ENCODE results near the gene KCP.

Gene KCP

DNA sequence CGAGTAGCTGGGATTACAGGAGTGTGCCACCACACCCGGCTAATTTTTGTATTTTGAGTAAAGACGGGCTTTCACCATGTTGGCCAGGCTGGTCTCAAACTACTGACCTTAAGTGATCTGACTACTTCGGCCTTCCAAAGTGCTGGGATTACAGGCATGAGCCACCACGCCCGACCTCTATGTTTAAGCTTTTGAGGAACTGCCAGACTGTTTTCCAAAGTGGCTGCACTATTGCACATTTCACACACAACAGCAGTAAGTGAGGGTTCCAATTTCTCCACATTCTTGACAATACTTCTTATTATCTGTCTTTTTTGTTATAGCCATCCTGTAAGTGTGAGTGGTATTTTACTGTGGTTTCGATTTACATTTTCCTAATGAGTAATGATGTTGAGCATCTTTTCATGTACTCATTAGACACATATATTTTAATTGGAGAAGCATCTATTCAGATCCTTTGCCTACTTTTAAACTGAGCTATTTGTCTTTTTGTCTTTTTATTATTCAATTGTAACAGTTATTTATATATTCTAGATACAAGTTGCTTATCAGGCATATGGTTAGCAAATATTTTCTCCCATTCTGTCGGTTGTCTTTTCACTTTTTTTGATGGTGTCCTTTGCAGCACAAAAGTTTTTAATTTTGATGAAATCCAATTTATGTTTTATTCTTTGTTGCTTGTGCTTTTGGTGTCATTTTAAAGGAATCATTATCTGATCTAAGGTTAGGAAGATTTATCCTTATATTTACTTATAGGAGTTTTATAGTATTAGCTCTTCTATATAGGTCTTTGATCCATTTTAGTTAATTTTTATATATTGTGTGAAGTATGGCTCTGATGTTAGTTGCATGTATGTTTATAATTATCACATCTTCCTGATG, 14.4 kb upstream of the KCP start:
- no peak overlapping the region for H3K4me3 ChIP-seq (ENCODE audit: low read length)
- DNase-seq (ENCODE audit: low read depth): no peak
- TF ChIP-seq, protein P1, sequence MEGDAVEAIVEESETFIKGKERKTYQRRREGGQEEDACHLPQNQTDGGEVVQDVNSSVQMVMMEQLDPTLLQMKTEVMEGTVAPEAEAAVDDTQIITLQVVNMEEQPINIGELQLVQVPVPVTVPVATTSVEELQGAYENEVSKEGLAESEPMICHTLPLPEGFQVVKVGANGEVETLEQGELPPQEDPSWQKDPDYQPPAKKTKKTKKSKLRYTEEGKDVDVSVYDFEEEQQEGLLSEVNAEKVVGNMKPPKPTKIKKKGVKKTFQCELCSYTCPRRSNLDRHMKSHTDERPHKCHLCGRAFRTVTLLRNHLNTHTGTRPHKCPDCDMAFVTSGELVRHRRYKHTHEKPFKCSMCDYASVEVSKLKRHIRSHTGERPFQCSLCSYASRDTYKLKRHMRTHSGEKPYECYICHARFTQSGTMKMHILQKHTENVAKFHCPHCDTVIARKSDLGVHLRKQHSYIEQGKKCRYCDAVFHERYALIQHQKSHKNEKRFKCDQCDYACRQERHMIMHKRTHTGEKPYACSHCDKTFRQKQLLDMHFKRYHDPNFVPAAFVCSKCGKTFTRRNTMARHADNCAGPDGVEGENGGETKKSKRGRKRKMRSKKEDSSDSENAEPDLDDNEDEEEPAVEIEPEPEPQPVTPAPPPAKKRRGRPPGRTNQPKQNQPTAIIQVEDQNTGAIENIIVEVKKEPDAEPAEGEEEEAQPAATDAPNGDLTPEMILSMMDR (IDR thresholded peaks at IDR 0.05; ENCODE audit: insufficient read depth, low read depth, low read length, missing control alignments): no peak

DNA sequence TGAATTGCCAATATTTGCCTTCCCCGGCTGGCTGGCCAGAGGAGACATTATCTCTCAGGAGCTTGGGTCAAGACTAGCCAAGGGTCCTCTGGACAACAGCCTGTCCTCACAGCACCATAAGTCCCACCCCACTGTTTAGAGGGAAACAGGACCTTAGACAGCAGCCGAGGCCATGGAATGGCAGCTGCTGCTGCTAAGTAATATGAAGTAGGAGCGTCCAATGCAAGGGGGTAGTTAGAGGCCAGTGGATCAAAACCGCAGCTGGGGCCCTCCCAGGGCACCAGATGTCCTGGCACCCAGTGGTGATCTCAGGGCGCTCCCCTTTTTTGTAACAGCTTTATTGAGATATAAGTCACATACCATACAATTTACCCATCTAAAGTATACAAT, 12.9 kb upstream of the KCP start:
- TF ChIP-seq, protein P1 (IDR thresholded peaks at IDR 0.05; ENCODE audit: insufficient read depth, low read depth, low read length, missing control alignments): no peak
- no peak for DNase-seq (ENCODE audit: low read depth)

DNA sequence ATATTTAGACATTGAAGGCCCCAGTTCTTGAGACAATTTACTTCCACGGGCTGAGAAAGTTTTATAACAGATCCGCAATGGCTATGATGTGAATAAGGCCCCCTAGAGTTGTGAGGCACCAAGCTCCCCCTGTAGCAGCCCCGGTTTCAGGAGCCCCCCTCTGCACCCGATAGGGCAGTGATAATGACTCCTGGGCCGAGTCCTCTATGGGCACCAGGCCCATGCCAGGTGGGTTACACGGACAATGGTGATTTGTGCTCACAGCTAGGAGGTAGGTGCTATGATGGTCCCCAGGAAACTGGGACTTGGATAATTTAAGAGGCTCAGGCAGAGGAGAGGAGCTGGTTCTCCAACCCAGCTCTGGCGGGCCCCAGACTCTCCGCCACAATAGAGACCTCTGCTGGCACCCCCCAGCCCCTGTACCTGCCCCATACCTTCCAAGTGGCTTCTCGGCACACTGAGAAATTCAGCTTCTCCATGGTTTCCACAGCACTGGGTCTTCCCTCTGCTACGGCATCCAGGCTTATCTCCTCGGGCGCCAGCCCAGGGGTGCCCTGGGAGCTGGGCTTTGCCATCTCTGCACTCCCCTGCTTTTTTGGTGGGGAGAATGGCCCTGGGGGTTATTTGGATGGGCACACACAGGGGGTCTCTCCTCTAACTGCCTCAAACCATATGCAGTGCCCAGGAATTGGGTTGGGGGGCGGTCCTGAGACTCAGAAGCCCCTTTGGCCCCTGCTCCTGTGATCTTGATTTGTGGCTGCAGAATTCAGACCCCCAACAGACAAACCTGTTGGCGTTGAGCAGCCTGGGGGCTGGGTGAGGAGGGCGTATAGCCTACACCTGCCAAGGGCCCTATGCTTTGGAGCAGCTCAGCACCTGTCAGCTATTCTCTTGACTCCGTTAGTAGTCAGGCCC, 12.2 kb upstream of the KCP start:
- TF ChIP-seq, protein P1 (IDR thresholded peaks at IDR 0.05; ENCODE audit: insufficient read depth, low read depth, low read length, missing control alignments): no peak
- no peak overlapping the region for H3K4me3 ChIP-seq (ENCODE audit: low read length)
- no peak for DNase-seq (ENCODE audit: low read depth)

More for the DNA sequence above, 12.9 kb upstream of the KCP start:
- H3K4me3 ChIP-seq (ENCODE audit: low read length): no peak overlapping the region

DNA sequence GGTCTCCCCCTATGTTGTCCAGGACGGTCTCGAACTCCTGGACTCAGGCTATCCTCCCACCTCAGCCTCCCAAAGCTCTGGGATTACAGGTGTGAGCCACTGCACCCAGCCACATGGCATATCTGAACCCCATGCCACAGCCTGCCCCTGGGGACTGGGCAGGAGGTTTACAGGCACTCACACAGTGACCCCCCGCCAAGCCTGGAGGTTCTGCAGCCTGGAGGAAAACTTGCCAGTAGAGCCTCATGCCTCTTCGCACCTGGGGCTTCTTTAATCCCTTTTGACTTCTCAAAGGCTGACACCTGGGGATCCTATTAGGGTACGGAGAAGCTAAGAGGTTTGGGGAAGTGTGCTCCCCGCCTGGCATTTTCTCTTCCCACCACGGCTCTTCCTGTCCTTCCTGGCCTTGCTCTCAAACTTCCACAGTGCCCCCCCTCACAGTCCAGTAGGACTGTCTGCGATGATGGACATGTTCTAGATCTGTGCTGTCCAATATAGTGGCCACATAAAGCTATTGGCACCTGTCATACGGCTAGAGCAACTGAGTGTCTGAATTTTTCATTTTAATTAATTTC, 11.4 kb upstream of the KCP start:
- DNase-seq (ENCODE audit: low read depth): no peak
- TF ChIP-seq, protein P1 (IDR thresholded peaks at IDR 0.05; ENCODE audit: insufficient read depth, low read depth, low read length, missing control alignments): no peak
- no peak overlapping the region for H3K4me3 ChIP-seq (ENCODE audit: low read length)

DNA sequence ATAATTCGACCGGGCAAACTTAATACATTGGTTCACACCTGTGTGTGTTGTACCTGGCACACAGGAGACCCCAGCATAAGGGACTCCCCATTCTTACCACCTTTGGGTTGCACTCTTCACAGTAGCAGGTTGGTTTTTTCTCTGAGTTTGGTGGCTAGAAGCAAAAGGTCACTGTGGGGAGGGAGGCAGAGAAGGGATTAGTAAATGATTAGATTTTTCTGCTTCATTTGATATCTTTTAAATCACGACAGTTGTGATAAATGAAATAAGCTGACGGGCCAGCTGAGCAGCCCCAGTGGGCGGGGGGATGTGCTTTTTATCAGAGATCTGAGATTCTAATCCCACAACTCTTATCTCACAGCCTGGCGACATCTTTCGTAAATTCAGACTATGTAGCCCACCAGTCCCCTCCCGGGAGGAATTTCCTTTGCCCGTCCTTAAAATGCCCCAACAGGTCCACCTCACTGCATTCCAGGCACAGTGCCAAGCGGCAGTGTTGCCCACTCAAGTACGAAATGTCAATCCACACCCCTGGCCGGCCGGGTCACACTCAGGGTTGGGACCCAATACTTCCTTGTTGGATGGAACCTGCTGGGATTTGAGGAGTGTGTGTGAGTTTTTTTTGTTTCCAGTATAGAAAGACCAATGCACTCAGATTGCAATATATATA, 10.5 kb upstream of the KCP start:
- no peak for DNase-seq (ENCODE audit: low read depth)
- H3K4me3 ChIP-seq (ENCODE audit: low read length): no peak overlapping the region
- TF ChIP-seq, protein P1 (IDR thresholded peaks at IDR 0.05; ENCODE audit: insufficient read depth, low read depth, low read length, missing control alignments): no peak

Measured in epithelial cell of esophagus (primary cell).